GM12878 (cell line): ENCODE data around the gene LRBA. TPM values are rescaled to one million over a fixed set of nuclear protein-coding genes. Genes with fewer than 3 reads are reported as not detected.

Source experiments
- ATAC-seq: fragments of 200-7000 bp; cut with Tn5 transposase; 3 replicates; pipeline ENCODE4 v1.9.1; 2020; ENCODE audit warnings: mild to moderate bottlenecking, moderate library complexity
- BruUV-seq: library from RNA; stranded (reverse); fragments of 400-500 nt; replicated peaks from 2 replicates; lab custom pipeline; 2021; lab: Mats Ljungman, UMichigan
- CTCF ChIA-PET: fragments of 300-600 bp; sonication (Branson Sonifier 250); formaldehyde crosslinking; extraction: SDS; loops from one replicate; lab custom pipeline; 2021; ENCODE audit warnings: inconsistent platforms; lab: Yijun Ruan, JAX
- POLR2A ChIA-PET: fragments of 350-600 bp; formaldehyde crosslinking; extraction: SDS; loops from one replicate; lab custom pipeline; 2021; ENCODE audit warnings: inconsistent platforms; lab: Charles Lee
- RAD21 ChIA-PET: fragments of 300-600 bp; sonication (Branson Sonifier 250); formaldehyde crosslinking; loops from one replicate; lab custom pipeline; 2023; ENCODE audit warnings: antibody characterized with exemption; ENCODE audit not compliant: unreplicated experiment; lab: Charles Lee
- SMC1A ChIA-PET: fragments of 300-600 bp; sonication (Branson Sonifier 250); formaldehyde crosslinking; loops from one replicate; lab custom pipeline; 2023; ENCODE audit not compliant: unreplicated experiment, uncharacterized antibody; lab: Charles Lee
- DNase-seq: peaks from one replicate; pipeline ENCODE4 v3.0.0-alpha.2; 2011; ENCODE audit warnings: low read depth, low spot score
- FAIRE-seq: peaks from 3 replicates; lab custom pipeline; 2011; peaks lifted over from hg19 to GRCh38; lab: Jason Lieb, UNC
- H2AFZ ChIP-seq: 2 replicates; pipeline ENCODE4 v1.6.0; 2011; ENCODE audit warnings: low read depth, low read length, control low read depth; ENCODE audit not compliant: control insufficient read depth
- H3K27ac ChIP-seq: 2 replicates; pipeline ENCODE4 v1.5.1; 2011; ENCODE audit warnings: control low read depth; ENCODE audit not compliant: control insufficient read depth, insufficient read depth
- H3K27me3 ChIP-seq, 2 experiments: replicated peaks in 1 of 2; 2 replicates each; pipeline versions ENCODE4 v1.6.0 to v1.6.1; 2011; ENCODE audit warnings: low read length in 1 of 2; ENCODE audit not compliant: control insufficient read depth in 2 of 2, insufficient read depth in 2 of 2
- H3K36me3 ChIP-seq, 2 experiments: 2 replicates each; pipeline ENCODE4 v1.5.1; 2011; ENCODE audit warnings: low read length in 1 of 2; ENCODE audit not compliant: control insufficient read depth in 2 of 2, insufficient read depth in 2 of 2
- H3K4me1 ChIP-seq: 2 replicates; pipeline ENCODE4 v1.6.1; 2011; ENCODE audit warnings: mild to moderate bottlenecking, low read length, moderate library complexity, mixed read lengths; ENCODE audit not compliant: control insufficient read depth, insufficient read depth
- H3K4me2 ChIP-seq: 2 replicates; pipeline ENCODE4 v1.6.0; 2011; ENCODE audit warnings: control low read depth; ENCODE audit not compliant: control insufficient read depth, insufficient read depth
- H3K4me3 ChIP-seq: fragments of 200-600 bp; sonication (generic); 2 replicates; pipeline ENCODE4 v1.5.1; 2016
- H3K79me2 ChIP-seq: 2 replicates; pipeline ENCODE4 v1.6.0; 2011; ENCODE audit warnings: low read length; ENCODE audit not compliant: control insufficient read depth, insufficient read depth
- H3K9ac ChIP-seq: 2 replicates; pipeline ENCODE4 v1.8.0; 2011; ENCODE audit warnings: low read length, control low read depth, mixed read lengths; ENCODE audit not compliant: control insufficient read depth, insufficient read depth
- H3K9me3 ChIP-seq: replicated peaks from 3 replicates; pipeline ENCODE4 v1.5.1; 2011; ENCODE audit warnings: mild to moderate bottlenecking, low read length; ENCODE audit not compliant: control insufficient read depth, insufficient read depth
- H4K20me1 ChIP-seq: 2 replicates; pipeline ENCODE4 v1.6.0; 2011; ENCODE audit not compliant: control insufficient read depth, insufficient read depth
- BMI1 ChIP-seq: fragments of 450-650 bp; IDR thresholded peaks from 2 replicates; pipeline ENCODE4 v1.6.1; 2016; ENCODE audit warnings: mild to moderate bottlenecking, moderate library complexity, borderline replicate concordance
- BRCA1 ChIP-seq: IDR thresholded peaks from 2 replicates; pipeline ENCODE4 v1.6.1; 2011; ENCODE audit warnings: low read depth, low read length, improper control_type of control experiment
- CEBPB ChIP-seq, 2 experiments: fragments of 150-350 bp in 1 of 2; IDR thresholded peaks; 2 replicates each; pipeline ENCODE4 v1.6.1; 2012 to 2014; ENCODE audit warnings: low read depth in 2 of 2, low read length in 2 of 2, borderline replicate concordance in 1 of 2, inconsistent platforms in 1 of 2
- CREM ChIP-seq: IDR thresholded peaks from 2 replicates; pipeline ENCODE4 v1.6.1; 2014; ENCODE audit warnings: antibody characterized with exemption, low read depth
- FOXK2 ChIP-seq: fragments of 450-650 bp; IDR thresholded peaks from 2 replicates; pipeline ENCODE4 v1.6.1; 2017; ENCODE audit warnings: mild to moderate bottlenecking, moderate library complexity
- NKRF ChIP-seq: fragments of 450-650 bp; conservative IDR thresholded peaks from 2 replicates; pipeline ENCODE4 v1.6.1; 2017; ENCODE audit warnings: mild to moderate bottlenecking, moderate library complexity
- POLR2AphosphoS2 ChIP-seq: IDR thresholded peaks from 2 replicates; pipeline ENCODE4 v1.6.1; 2011; ENCODE audit warnings: low read depth, mild to moderate bottlenecking, low read length, improper control_type of control experiment, moderate library complexity
- POU2F2 ChIP-seq: IDR thresholded peaks from 3 replicates; pipeline ENCODE4 v1.6.1; 2011; ENCODE audit warnings: low read depth, mild to moderate bottlenecking, low read length, borderline replicate concordance
- SMARCA5 ChIP-seq: fragments of 450-650 bp; IDR thresholded peaks from 2 replicates; pipeline ENCODE4 v1.6.1; 2017; ENCODE audit warnings: mild to moderate bottlenecking
- TAF1 ChIP-seq: IDR thresholded peaks from 2 replicates; pipeline ENCODE4 v1.6.1; 2011; ENCODE audit warnings: mild to moderate bottlenecking, low read depth, low read length, borderline replicate concordance
- WRNIP1 ChIP-seq: IDR thresholded peaks from 2 replicates; pipeline ENCODE4 v1.6.1; 2011; ENCODE audit warnings: low read depth, low read length, improper control_type of control experiment, borderline replicate concordance
- ZBED1 ChIP-seq: IDR thresholded peaks from 2 replicates; pipeline ENCODE4 v1.6.1; 2016; ENCODE audit warnings: borderline replicate concordance
- ZNF217 ChIP-seq: fragments of 450-650 bp; IDR thresholded peaks from 2 replicates; pipeline ENCODE4 v1.6.1; 2017; ENCODE audit warnings: antibody characterized with exemption, mild to moderate bottlenecking
- ZNF384 ChIP-seq: IDR thresholded peaks from 2 replicates; pipeline ENCODE4 v1.6.1; 2012; ENCODE audit warnings: low read depth, mild to moderate bottlenecking, low read length, improper control_type of control experiment, borderline replicate concordance
- WGBS: methylation state at CpG from one replicate; pipeline ENCODE4 v1.1.6; 2016; ENCODE audit warnings: low lambda C conversion rate; ENCODE audit not compliant: insufficient replicate concordance, insufficient coverage; ENCODE audit errors: missing lambda C conversion rate; 5-methylcytosine and 5-hydroxymethylcytosine counted together
- in situ Hi-C: fragments of 300-500 bp; cut with MboI; formaldehyde crosslinking; loops from 9 replicates; pipeline ENCODE4 v1.14.3; 2018; ENCODE audit warnings: mixed read lengths
- intact Hi-C: fragments of 100-400 bp; cut with micrococcal nuclease; formaldehyde crosslinking; loops from one replicate; pipeline ENCODE4 v1.14.2; 2022; ENCODE audit not compliant: unreplicated experiment
- polyA plus RNA-seq, 11 experiments: library from polyadenylated mRNA; depleted of rRNA in 4 of 11; unstranded in 6 of 11; stranded (reverse) in 5 of 11; fragments of >200 nt; fragmentation: Nextera tagmentation in 4 of 11; fragmentation: Illumina TruSeq in 1 of 11; extraction: Ambion mirVana in 4 of 11; extraction: Trizol in 1 of 11; gene quantifications; 1 replicate in 1 of 11; 2 replicates in 10 of 11; pipeline versions ENCODE4 v1.2.1 to v1.2.3, GENCODE V29; 2011 to 2016; ENCODE audit warnings: inconsistent platforms in 2 of 11, missing spikeins in 2 of 11, low read depth in 1 of 11
- total RNA-seq, 4 experiments: library from RNA; depleted of rRNA in 3 of 4; stranded (reverse); fragments of >200 nt in 3 of 4; fragmentation: Illumina TruSeq in 1 of 4; extraction: Trizol in 1 of 4; gene quantifications; 2 replicates each; pipeline versions ENCODE4 v1.2.1 to v1.2.3, GENCODE V29; 2013 to 2021
- TF ChIP-seq, protein P1 (sequence below): fragments of 450-650 bp; IDR thresholded peaks from 2 replicates; pipeline ENCODE4 v1.6.1; 2017; ENCODE audit warnings: mild to moderate bottlenecking
- TF ChIP-seq, protein P2 (sequence below): fragments of 450-650 bp; IDR thresholded peaks from 2 replicates; pipeline ENCODE4 v1.6.1; 2017; ENCODE audit warnings: antibody characterized with exemption, mild to moderate bottlenecking, moderate library complexity

The LRBA gene
- total and polyA plus RNA-seq, 10 of the 15 experiments (the other 5 are each of a cell fraction or from before 2014, with no cell fraction given): 20.3 to 93.4 (median 55.0) TPM

DNA sequence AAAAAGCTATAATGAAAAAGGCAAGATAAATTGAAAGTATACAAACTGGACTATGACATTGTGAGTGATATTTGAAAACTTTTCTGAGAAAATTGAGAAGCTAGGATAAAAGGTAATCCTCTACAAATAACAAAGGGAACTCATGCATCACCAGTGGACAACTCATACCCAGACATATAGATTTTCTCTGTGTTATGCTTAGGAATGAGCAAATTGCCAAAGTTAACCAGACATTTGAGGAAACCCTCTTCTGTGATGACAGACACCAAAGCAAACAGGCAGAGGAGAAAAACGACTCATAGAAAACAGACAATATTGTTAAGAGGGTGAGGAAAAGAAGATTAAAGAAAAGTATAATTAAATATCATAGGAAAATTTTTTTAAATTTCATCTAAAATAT lies 246.6 kb downstream of the LRBA start (continued):
- TF ChIP-seq ZNF384: no peak
- no peak for TF ChIP-seq ZNF217

- intact Hi-C loops (no loop called here), in situ Hi-C loops (no loop called here)
- BruUV-seq: no TSS peak
- ChIA-PET CTCF (no interaction called here), SMC1A (no interaction called here), RAD21 (no interaction called here), POLR2A (no interaction called here)
- no peaks in the 10 kb centered on the region for H4K20me1 ChIP-seq
- peaks cover 0 to 5% of the 10 kb centered on the region in 2 experiments; a peak in 1 of 4 replicates for H3K36me3 ChIP-seq
- no peak overlapping the region for H3K4me3 ChIP-seq
- no peaks in the 10 kb centered on the region for H3K9me3 ChIP-seq
- no peaks in the 10 kb centered on the region for H3K27me3 ChIP-seq
- no peak overlapping the region for H3K4me2 ChIP-seq
- ATAC-seq (no peak), DNase-seq (no peak), FAIRE-seq (no peak)
- no peaks in the 10 kb centered on the region for H3K79me2 ChIP-seq
- no peak overlapping the region for H3K27ac ChIP-seq
- no peak overlapping the region for H3K9ac ChIP-seq
- 74% methylated on average over 2 of the region's 2 CpGs for WGBS
- no peaks in the 10 kb centered on the region for H3K4me1 ChIP-seq
- H2AFZ ChIP-seq: no peak overlapping the region
- no peak for TF ChIP-seq BMI1
- TF ChIP-seq POU2F2: no peak
- no peak for TF ChIP-seq TAF1
- TF ChIP-seq WRNIP1: no peak
- no peak for TF ChIP-seq FOXK2
- TF ChIP-seq BRCA1: no peak
- no peak for TF ChIP-seq SMARCA5
- TF ChIP-seq ZBED1: no peak
- no peak for TF ChIP-seq POLR2AphosphoS2
- TF ChIP-seq NKRF: no peak
- TF ChIP-seq CREM: no peak
- no peak for TF ChIP-seq CEBPB (IDR thresholded peaks at IDR 0.05; ENCODE audit: borderline replicate concordance in 1 of 2, low read depth in 2 of 2, low read length in 2 of 2)
- TF ChIP-seq, protein P1, sequence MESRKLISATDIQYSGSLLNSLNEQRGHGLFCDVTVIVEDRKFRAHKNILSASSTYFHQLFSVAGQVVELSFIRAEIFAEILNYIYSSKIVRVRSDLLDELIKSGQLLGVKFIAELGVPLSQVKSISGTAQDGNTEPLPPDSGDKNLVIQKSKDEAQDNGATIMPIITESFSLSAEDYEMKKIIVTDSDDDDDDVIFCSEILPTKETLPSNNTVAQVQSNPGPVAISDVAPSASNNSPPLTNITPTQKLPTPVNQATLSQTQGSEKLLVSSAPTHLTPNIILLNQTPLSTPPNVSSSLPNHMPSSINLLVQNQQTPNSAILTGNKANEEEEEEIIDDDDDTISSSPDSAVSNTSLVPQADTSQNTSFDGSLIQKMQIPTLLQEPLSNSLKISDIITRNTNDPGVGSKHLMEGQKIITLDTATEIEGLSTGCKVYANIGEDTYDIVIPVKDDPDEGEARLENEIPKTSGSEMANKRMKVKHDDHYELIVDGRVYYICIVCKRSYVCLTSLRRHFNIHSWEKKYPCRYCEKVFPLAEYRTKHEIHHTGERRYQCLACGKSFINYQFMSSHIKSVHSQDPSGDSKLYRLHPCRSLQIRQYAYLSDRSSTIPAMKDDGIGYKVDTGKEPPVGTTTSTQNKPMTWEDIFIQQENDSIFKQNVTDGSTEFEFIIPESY: no peak
- TF ChIP-seq, protein P2, sequence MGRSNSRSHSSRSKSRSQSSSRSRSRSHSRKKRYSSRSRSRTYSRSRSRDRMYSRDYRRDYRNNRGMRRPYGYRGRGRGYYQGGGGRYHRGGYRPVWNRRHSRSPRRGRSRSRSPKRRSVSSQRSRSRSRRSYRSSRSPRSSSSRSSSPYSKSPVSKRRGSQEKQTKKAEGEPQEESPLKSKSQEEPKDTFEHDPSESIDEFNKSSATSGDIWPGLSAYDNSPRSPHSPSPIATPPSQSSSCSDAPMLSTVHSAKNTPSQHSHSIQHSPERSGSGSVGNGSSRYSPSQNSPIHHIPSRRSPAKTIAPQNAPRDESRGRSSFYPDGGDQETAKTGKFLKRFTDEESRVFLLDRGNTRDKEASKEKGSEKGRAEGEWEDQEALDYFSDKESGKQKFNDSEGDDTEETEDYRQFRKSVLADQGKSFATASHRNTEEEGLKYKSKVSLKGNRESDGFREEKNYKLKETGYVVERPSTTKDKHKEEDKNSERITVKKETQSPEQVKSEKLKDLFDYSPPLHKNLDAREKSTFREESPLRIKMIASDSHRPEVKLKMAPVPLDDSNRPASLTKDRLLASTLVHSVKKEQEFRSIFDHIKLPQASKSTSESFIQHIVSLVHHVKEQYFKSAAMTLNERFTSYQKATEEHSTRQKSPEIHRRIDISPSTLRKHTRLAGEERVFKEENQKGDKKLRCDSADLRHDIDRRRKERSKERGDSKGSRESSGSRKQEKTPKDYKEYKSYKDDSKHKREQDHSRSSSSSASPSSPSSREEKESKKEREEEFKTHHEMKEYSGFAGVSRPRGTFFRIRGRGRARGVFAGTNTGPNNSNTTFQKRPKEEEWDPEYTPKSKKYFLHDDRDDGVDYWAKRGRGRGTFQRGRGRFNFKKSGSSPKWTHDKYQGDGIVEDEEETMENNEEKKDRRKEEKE: no peak
Observed at GRCh38 chr4:150765216-150765615, 249.9 kb downstream of the LRBA start.
